Natural killer cell (primary cell): ENCODE measurements around the gene G0S2. TPM values are rescaled to one million over a fixed set of nuclear protein-coding genes. Genes with fewer than 3 reads are reported as not detected.

Experiments
- ATAC-seq, 3 donors: fragments of 150-1000 bp in 2 of 3; fragments of 200-7000 bp in 1 of 3; cut with Tn5 transposase; 1 replicate in 1 of 3; 2 replicates in 2 of 3; pipeline ENCODE4 v1.10.0; 2021; ENCODE audit warnings: mild to moderate bottlenecking in 2 of 3, moderate library complexity in 2 of 3
- DNase-seq, 2 donors: peaks; one replicate each; pipeline versions ENCODE4 v3.0.0 to v3.0.0-alpha.2; 2013 to 2021; ENCODE audit warnings: mixed read lengths in 1 of 2
- H3K27ac ChIP-seq: one replicate; pipeline ENCODE4 v1.5.1; 2013; ENCODE audit warnings: mild to moderate bottlenecking, low read length
- H3K27me3 ChIP-seq: one replicate; pipeline ENCODE4 v1.6.1; 2013; ENCODE audit warnings: low read length; ENCODE audit not compliant: control insufficient read depth, insufficient read depth
- H3K36me3 ChIP-seq: one replicate; pipeline ENCODE4 v1.6.1; 2013; ENCODE audit warnings: low read length; ENCODE audit not compliant: control insufficient read depth, insufficient read depth
- H3K4me1 ChIP-seq: one replicate; pipeline ENCODE4 v1.6.1; 2013; ENCODE audit warnings: low read length; ENCODE audit not compliant: control insufficient read depth, insufficient read depth
- H3K4me3 ChIP-seq: one replicate; pipeline ENCODE4 v1.5.1; 2013; ENCODE audit warnings: low read length
- H3K9me3 ChIP-seq: one replicate; pipeline ENCODE4 v1.6.1; 2013; ENCODE audit warnings: low read length; ENCODE audit not compliant: control insufficient read depth, insufficient read depth
- H3K27ac Mint-ChIP-seq, 2 donors: one replicate each; pipeline ENCODE4 v1.8.0; 2022; ENCODE audit warnings: mild to moderate bottlenecking in 2 of 2, mixed read lengths in 2 of 2, moderate library complexity in 1 of 2
- H3K27me3 Mint-ChIP-seq, 2 donors: one replicate each; pipeline ENCODE4 v1.8.0; 2022; ENCODE audit warnings: low read depth in 2 of 2, mixed read lengths in 2 of 2
- H3K36me3 Mint-ChIP-seq: one replicate; pipeline ENCODE4 v1.8.0; 2022; ENCODE audit warnings: mixed read lengths
- H3K4me1 Mint-ChIP-seq, 2 donors: one replicate each; pipeline ENCODE4 v1.8.0; 2022; ENCODE audit warnings: mixed read lengths in 2 of 2
- H3K4me3 Mint-ChIP-seq: one replicate; pipeline ENCODE4 v1.8.0; 2022; ENCODE audit warnings: mild to moderate bottlenecking, moderate library complexity, mixed read lengths
- H3K9me3 Mint-ChIP-seq, 2 donors: one replicate each; pipeline ENCODE4 v1.8.0; 2022; ENCODE audit warnings: mixed read lengths in 2 of 2
- WGBS: methylation state at CpG from one replicate; pipeline ENCODE4 v1.1.7; 2013; ENCODE audit warnings: missing lambda C conversion rate; ENCODE audit not compliant: insufficient coverage; 5-methylcytosine and 5-hydroxymethylcytosine counted together
- intact Hi-C: fragments of 100-400 bp; cut with micrococcal nuclease; formaldehyde crosslinking; loops from one replicate; pipeline ENCODE4 v1.14.2; 2022
- total RNA-seq, 4 donors: library from RNA; stranded (reverse); fragments of 120-200 nt in 1 of 4; gene quantifications; one replicate each; pipeline versions ENCODE4 v1.2.3 to v1.2.4, GENCODE V29; 2013 to 2022
- TF ChIP-seq, protein P1 (sequence below): fragments of 200-600 bp; IDR thresholded peaks from one replicate; pipeline ENCODE4 v1.8.0; 2022; ENCODE audit warnings: antibody characterized with exemption

Gene G0S2
- total RNA-seq, 3 donors from 2014 or later (not counting 1 experiment from before 2014, with no cell fraction given), result 15.3 to 132 (median 22.0) TPM

DNA sequence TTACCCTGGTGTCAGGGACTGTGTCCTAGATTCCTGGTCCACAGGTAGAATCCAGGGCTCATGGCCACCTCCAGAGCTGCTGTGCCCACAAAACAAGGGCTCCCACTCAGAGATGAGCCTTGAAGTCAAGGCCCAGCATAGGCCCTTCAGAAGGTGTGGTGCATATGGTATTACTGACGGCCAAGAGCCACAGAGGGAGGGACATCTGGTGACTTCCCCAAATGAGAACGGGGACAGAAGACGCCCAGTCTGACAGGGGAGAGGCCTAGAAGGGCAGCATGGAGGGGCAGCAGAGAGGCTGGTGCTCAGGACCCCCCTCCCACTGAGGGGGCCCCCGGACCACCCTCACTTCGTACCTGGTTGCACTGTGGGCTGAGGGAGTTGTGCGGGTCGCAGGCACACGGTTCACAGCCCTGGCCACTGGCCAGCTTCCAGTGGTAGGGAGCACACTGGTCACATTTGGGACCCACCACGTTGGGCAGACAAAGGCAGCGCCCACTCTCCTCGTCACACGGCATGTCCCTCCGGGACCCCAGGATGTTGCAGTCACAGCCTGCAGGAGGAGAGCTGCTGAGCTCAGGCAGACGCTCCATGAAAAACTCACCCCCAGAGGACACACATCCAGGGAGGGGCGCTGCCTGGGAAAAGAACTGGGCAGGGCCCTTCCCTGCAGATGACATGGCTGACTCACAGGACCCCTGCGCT, 48.0 kb upstream of the G0S2 start:
- Mint-ChIP-seq H3K4me3 (no peak overlapping the region), H3K9me3 (no peaks in the 10 kb centered on the region), H3K27ac (no peak overlapping the region), H3K36me3 (no peaks in the 10 kb centered on the region), H3K27me3 (peaks cover 0 to 3% of the 10 kb centered on the region in 2 donors), H3K4me1 (no peaks in the 10 kb centered on the region)
- TF ChIP-seq, protein P1, sequence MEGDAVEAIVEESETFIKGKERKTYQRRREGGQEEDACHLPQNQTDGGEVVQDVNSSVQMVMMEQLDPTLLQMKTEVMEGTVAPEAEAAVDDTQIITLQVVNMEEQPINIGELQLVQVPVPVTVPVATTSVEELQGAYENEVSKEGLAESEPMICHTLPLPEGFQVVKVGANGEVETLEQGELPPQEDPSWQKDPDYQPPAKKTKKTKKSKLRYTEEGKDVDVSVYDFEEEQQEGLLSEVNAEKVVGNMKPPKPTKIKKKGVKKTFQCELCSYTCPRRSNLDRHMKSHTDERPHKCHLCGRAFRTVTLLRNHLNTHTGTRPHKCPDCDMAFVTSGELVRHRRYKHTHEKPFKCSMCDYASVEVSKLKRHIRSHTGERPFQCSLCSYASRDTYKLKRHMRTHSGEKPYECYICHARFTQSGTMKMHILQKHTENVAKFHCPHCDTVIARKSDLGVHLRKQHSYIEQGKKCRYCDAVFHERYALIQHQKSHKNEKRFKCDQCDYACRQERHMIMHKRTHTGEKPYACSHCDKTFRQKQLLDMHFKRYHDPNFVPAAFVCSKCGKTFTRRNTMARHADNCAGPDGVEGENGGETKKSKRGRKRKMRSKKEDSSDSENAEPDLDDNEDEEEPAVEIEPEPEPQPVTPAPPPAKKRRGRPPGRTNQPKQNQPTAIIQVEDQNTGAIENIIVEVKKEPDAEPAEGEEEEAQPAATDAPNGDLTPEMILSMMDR, result no peak
- intact Hi-C loops, result loop anchor here (5.0 kb wide), 1 partner anchor 60 kb away; no protein-coding TSS in a partner anchor
- H3K27me3 ChIP-seq, result no peaks in the 10 kb centered on the region
- WGBS, result 53% methylated on average over 16 of the region's 16 CpGs
- ATAC-seq (peak; percentile 16 to 34 (median 21)), DNase-seq (no peak)
- no peaks in the 10 kb centered on the region for H3K36me3 ChIP-seq
- H3K4me1 ChIP-seq, result peaks cover 7% of the 10 kb centered on the region
- H3K4me3 ChIP-seq, result no peak overlapping the region
- H3K27ac ChIP-seq, result no peak overlapping the region
- H3K9me3 ChIP-seq, result no peaks in the 10 kb centered on the region

DNA sequence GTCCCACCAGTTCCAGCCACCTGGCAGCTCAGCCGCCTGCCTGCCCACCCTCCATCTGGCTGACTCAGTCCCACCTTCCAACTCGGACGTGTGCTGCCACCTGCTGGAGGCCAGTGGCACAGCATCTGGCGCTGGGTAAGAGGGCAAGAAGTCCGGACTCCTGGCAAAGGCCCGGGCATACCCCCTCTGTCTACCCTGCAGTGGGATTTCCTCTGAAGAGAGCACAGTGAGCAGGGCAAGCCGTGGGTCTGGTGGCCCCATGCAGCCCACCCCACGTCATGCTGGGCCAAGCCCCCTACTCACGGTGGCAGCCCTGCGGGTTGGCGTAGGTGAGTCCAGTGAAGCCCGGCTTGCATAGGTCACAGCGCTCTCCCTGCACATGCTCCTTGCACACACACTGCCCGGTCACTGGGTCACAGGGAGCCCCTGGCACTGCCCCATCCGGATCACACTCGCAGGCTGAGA, 47.4 kb upstream of the G0S2 start:
- intact Hi-C loops, result loop anchor here (5.0 kb wide), 1 partner anchor 60 kb away; no protein-coding TSS in a partner anchor
- Mint-ChIP-seq H3K36me3 (no peaks in the 10 kb centered on the region), H3K9me3 (no peaks in the 10 kb centered on the region), H3K4me1 (no peaks in the 10 kb centered on the region), H3K27ac (no peak overlapping the region), H3K27me3 (peaks cover 0 to 6% of the 10 kb centered on the region in 2 donors), H3K4me3 (no peak overlapping the region)
- Histone ChIP-seq H3K4me1 (peaks cover 7% of the 10 kb centered on the region), H3K27ac (no peak overlapping the region), H3K27me3 (no peaks in the 10 kb centered on the region), H3K9me3 (no peaks in the 10 kb centered on the region), H3K4me3 (no peak overlapping the region), H3K36me3 (no peaks in the 10 kb centered on the region)
- WGBS, result 37% methylated on average over 16 of the region's 16 CpGs
- ATAC-seq (peak; percentile 80 to 94 (median 91)), DNase-seq (peak; percentile 70 to 82)
- TF ChIP-seq, protein P1, result peak; percentile 90

DNA sequence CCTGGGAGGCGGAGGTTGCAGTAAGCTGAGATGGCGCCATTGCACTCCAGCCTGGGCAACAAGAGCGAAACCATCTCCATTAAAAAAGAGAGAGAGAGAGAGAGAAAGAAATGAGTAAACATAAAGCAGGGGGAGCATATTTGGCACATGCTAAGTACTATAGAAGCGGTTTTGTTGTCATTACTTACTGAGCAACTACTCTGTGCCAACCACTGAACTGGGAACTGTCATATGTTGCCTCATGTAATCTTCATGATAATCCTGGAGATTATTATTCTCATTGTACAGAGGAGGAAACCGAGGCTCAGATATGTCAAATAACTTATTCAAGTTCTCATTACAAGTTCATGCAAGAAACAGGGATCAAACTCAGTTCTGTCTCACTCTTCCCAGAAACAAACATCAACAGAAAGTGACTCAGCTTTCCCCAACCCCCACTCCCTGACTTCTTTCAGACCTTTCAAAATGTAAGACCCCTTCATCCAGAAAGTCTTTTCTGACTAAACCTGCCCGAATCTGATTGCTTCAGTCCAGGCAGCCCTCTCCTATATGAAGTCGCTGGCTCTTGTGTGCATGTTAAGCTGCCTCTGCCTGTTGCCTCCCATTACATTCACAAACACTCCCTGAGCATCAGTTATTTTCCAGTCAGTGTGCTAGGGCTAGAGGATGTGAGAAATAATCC, 46.5 kb upstream of the G0S2 start:
- Mint-ChIP-seq H3K27me3 (peaks cover 0 to 7% of the 10 kb centered on the region in 2 donors), H3K9me3 (no peaks in the 10 kb centered on the region), H3K36me3 (no peaks in the 10 kb centered on the region), H3K27ac (no peak overlapping the region), H3K4me3 (no peak overlapping the region), H3K4me1 (no peaks in the 10 kb centered on the region)
- no peak overlapping the region for H3K27ac ChIP-seq
- no peak for DNase-seq
- TF ChIP-seq, protein P1, result no peak
- intact Hi-C loops, result loop anchor here (5.0 kb wide), 1 partner anchor 61 kb away; no protein-coding TSS in a partner anchor
- H3K9me3 ChIP-seq, result no peaks in the 10 kb centered on the region
- H3K27me3 ChIP-seq, result no peaks in the 10 kb centered on the region
- H3K4me3 ChIP-seq, result no peak overlapping the region
- H3K36me3 ChIP-seq, result no peaks in the 10 kb centered on the region
- 72% methylated on average over 6 of the region's 7 CpGs for WGBS
- H3K4me1 ChIP-seq, result peaks cover 7% of the 10 kb centered on the region
- no peak for ATAC-seq
